AG04449 (cell line): ENCODE data around the gene EIPR1.

Experiments used
- CTCF ChIA-PET: fragments of 350-600 bp; formaldehyde crosslinking; extraction: SDS; loops from one replicate; lab custom pipeline; 2021; ENCODE audit warnings: antibody characterized with exemption; lab: Yijun Ruan, JAX
- POLR2A ChIA-PET: fragments of 400-600, 350-600 bp; formaldehyde crosslinking; extraction: SDS; loops from one replicate; lab custom pipeline; 2020; ENCODE audit warnings: antibody characterized with exemption, inconsistent platforms; lab: Yijun Ruan, JAX
- DNase-seq: peaks from one replicate; pipeline ENCODE4 v3.0.0-alpha.2; 2010; ENCODE audit warnings: low read depth, low spot score
- H3K4me3 ChIP-seq: 2 replicates; pipeline ENCODE4 v1.5.1; 2011; ENCODE audit warnings: low read depth, mild to moderate bottlenecking, control low read depth, low read length
- CTCF ChIP-seq: IDR thresholded peaks from one replicate; pipeline ENCODE4 v1.5.1; 2011; ENCODE audit warnings: mild to moderate bottlenecking, moderate library complexity, low read length, control low read depth, inconsistent platforms; ENCODE audit not compliant: insufficient read depth; ENCODE audit errors: missing control alignments

Gene EIPR1

GRCh38 chr2:3322311-3322970, 55.2 kb downstream of the EIPR1 start:
- POLR2A ChIA-PET = no interaction called here
- TF ChIP-seq CTCF = no peak

GRCh38 chr2:3321825-3322224, 55.8 kb downstream of the EIPR1 start:
- no peak overlapping the region for H3K4me3 ChIP-seq
- DNase-seq = no peak
- CTCF ChIA-PET = interaction anchor here (0.6 to 1.5 kb wide), 2 partner anchors 19 to 55 kb away, joined by 3 to 4 read pairs; no protein-coding TSS in a partner anchor
- TF ChIP-seq CTCF = no peak
- POLR2A ChIA-PET = no interaction called here

More at GRCh38 chr2:3322311-3322970, 55.2 kb downstream of the EIPR1 start:
- no peak overlapping the region for H3K4me3 ChIP-seq
- CTCF ChIA-PET = interaction anchor here (0.6 to 1.5 kb wide), 2 partner anchors 19 to 54 kb away, joined by 3 to 4 read pairs; no protein-coding TSS in a partner anchor
- DNase-seq = no peak

GRCh38 chr2:3320910-3321605, 56.6 kb downstream of the EIPR1 start:
- POLR2A ChIA-PET = no interaction called here
- TF ChIP-seq CTCF = no peak
- DNase-seq = no peak
- CTCF ChIA-PET = interaction anchor here (1.3 kb wide), 1 partner anchor 18 kb away, joined by 3 read pairs; no protein-coding TSS in a partner anchor
- H3K4me3 ChIP-seq = no peak overlapping the region

DNA sequence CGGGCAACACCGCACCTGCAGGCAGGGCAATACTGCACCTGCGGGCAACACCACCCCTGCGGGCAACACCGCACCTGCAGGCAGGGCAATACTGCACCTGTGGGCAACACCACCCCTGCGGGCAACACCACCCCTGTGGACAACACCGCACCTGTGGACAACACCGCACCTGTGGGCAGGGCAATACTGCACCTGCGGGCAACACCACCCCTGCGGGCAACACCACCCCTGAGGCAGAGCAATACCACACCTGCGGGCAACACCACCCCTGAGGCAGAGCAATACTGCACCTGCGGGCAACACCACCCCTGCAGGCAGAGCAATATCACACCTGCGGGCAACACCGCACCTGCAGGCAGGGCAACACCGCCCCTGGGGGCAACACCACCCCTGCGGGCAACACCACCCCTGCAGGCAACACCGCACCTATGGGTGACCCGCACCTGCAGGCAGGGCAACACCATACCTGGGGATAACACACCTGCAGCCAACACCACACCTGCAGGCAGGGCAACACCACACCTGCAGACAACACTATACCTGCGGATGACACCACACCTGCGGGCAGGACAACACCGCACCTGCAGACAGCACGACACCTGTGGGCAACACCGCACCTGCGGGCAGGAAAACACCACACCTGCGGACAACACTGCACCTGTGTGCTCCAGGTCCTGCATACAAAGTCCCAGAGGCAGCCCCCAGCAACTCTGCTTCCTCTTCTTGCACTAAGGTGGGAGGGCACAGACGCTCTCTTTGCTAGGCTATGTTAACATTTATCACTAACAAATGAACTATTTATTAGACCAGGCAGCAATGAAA, 57.7 kb downstream of the EIPR1 start:
- no peak for DNase-seq
- no peak overlapping the region for H3K4me3 ChIP-seq
- CTCF ChIA-PET = interaction anchor here (1.3 kb wide), 1 partner anchor 17 kb away, joined by 3 read pairs; no protein-coding TSS in a partner anchor
- no peak for TF ChIP-seq CTCF
- POLR2A ChIA-PET = no interaction called here

- no peak for TF ChIP-seq CTCF
- CTCF ChIA-PET = no interaction called here
- H3K4me3 ChIP-seq = no peak overlapping the region
- no peak for DNase-seq
- POLR2A ChIA-PET = no interaction called here
Measured at GRCh38 chr2:3319134-3319533, 58.5 kb downstream of the EIPR1 start.
